Loucy (cell line): ENCODE data around the gene ZFP36.
"Not testable (repeated sequence)": the region's sequence is repeated elsewhere in the genome, so short reads cannot be mapped to it uniquely, and the experiment has no call there.

Experiments used
- H2AFZ ChIP-seq: fragments of 200-600 bp; sonication (generic); 2 replicates; pipeline ENCODE4 v1.6.0; 2016; ENCODE audit warnings: antibody characterized with exemption, mild to moderate bottlenecking, low read length, moderate library complexity
- H3F3A ChIP-seq: fragments of 200-600 bp; 2 replicates; pipeline ENCODE4 v1.6.0; 2016; ENCODE audit warnings: antibody characterized with exemption, low read depth, mild to moderate bottlenecking
- H3K27me3 ChIP-seq: fragments of 200-600 bp; sonication (generic); 2 replicates; pipeline ENCODE4 v1.6.1; 2014; ENCODE audit warnings: low read length, mild to moderate bottlenecking; ENCODE audit not compliant: insufficient read depth, poor library complexity, severe bottlenecking
- H3K36me3 ChIP-seq: fragments of 200-600 bp; sonication (generic); 2 replicates; pipeline ENCODE4 v1.6.1; 2016; ENCODE audit warnings: low read length; ENCODE audit not compliant: insufficient read depth
- H3K4me1 ChIP-seq: fragments of 200-600 bp; sonication (generic); 2 replicates; pipeline ENCODE4 v1.5.1; 2014; ENCODE audit warnings: low read length, mild to moderate bottlenecking; ENCODE audit not compliant: insufficient read depth, poor library complexity, severe bottlenecking
- H3K4me2 ChIP-seq: fragments of 200-600 bp; sonication (generic); 2 replicates; pipeline ENCODE4 v1.6.0; 2014; ENCODE audit warnings: antibody characterized with exemption, low read length, low read depth, mild to moderate bottlenecking; ENCODE audit not compliant: poor library complexity, severe bottlenecking
- H3K4me3 ChIP-seq: fragments of 200-600 bp; sonication (generic); 2 replicates; pipeline ENCODE4 v1.5.1; 2014; ENCODE audit warnings: low read length, mild to moderate bottlenecking, mixed read lengths; ENCODE audit not compliant: poor library complexity, severe bottlenecking
- H3K79me2 ChIP-seq: fragments of 200-600 bp; sonication (generic); 2 replicates; pipeline ENCODE4 v1.6.1; 2014; ENCODE audit warnings: low read length; ENCODE audit not compliant: insufficient read depth
- H3K9ac ChIP-seq: fragments of 200-600 bp; sonication (generic); 2 replicates; pipeline ENCODE4 v1.6.0; 2014; ENCODE audit warnings: mild to moderate bottlenecking, low read depth, low read length, moderate library complexity; ENCODE audit not compliant: poor library complexity, severe bottlenecking
- H3K9me2 ChIP-seq: fragments of 200-600 bp; sonication (generic); replicated peaks from 2 replicates; pipeline ENCODE4 v1.6.1; 2016; ENCODE audit warnings: low read depth, low read length, mixed read lengths
- H3K9me3 ChIP-seq: fragments of 200-600 bp; sonication (generic); 2 replicates; pipeline ENCODE4 v1.6.1; 2014; ENCODE audit warnings: mild to moderate bottlenecking, antibody characterized with exemption, low read length, low read depth; ENCODE audit not compliant: insufficient read depth
- H4K20me1 ChIP-seq: fragments of 200-600 bp; sonication (generic); 2 replicates; pipeline ENCODE4 v1.6.0; 2014; ENCODE audit warnings: antibody characterized with exemption, low read length, mild to moderate bottlenecking; ENCODE audit not compliant: insufficient read depth, poor library complexity, severe bottlenecking
- CTCF ChIP-seq: fragments of 200-600 bp; sonication (generic); conservative IDR thresholded peaks from 2 replicates; pipeline ENCODE4 v1.5.1; 2014; ENCODE audit warnings: mild to moderate bottlenecking, antibody characterized with exemption, low read length
- EZH2phosphoT487 ChIP-seq: fragments of 200-600 bp; IDR thresholded peaks from 2 replicates; pipeline ENCODE4 v1.6.1; 2018; ENCODE audit warnings: antibody characterized with exemption, mild to moderate bottlenecking, moderate library complexity, borderline replicate concordance

Gene ZFP36

GRCh38 chr19:39372941-39373340, 33.7 kb upstream of the ZFP36 start:
- Histone ChIP-seq H3K36me3 (peaks cover 89% of the 10 kb centered on the region; the same call in 1 of the 2 replicates), H3K79me2 (no peaks in the 10 kb centered on the region), H3K4me2 (no peak overlapping the region), H3K4me1 (peaks cover 3% of the 10 kb centered on the region), H3K9me2 (no peaks in the 10 kb centered on the region), H3K4me3 (no peak overlapping the region), H3K9ac (no peak overlapping the region), H3K9me3 (no peaks in the 10 kb centered on the region), H2AFZ (no peak overlapping the region), H3K27me3 (no peaks in the 10 kb centered on the region), H3F3A (no peaks in the 10 kb centered on the region), H4K20me1 (no peaks in the 10 kb centered on the region)
- TF ChIP-seq EZH2phosphoT487 (no peak), CTCF (no peak)

- Histone ChIP-seq H3K36me3 (peaks cover 89% of the 10 kb centered on the region; the same call in 1 of the 2 replicates), H2AFZ (no peak overlapping the region), H3K27me3 (no peaks in the 10 kb centered on the region), H3K4me3 (no peak overlapping the region), H3K9ac (no peak overlapping the region), H4K20me1 (no peaks in the 10 kb centered on the region), H3K4me1 (peaks cover 3% of the 10 kb centered on the region), H3K9me2 (no peaks in the 10 kb centered on the region), H3K9me3 (no peaks in the 10 kb centered on the region), H3K4me2 (no peak overlapping the region), H3F3A (no peaks in the 10 kb centered on the region), H3K79me2 (no peaks in the 10 kb centered on the region)
- TF ChIP-seq CTCF = no peak
- no peak for TF ChIP-seq EZH2phosphoT487
Observed at GRCh38 chr19:39375929-39376328, 30.7 kb upstream of the ZFP36 start.

GRCh38 chr19:39377373-39378362, 29.0 kb upstream of the ZFP36 start:
- H3K9me3 ChIP-seq = no peaks in the 10 kb centered on the region
- no peaks in the 10 kb centered on the region for H3K9me2 ChIP-seq
- H3F3A ChIP-seq = no peaks in the 10 kb centered on the region
- H3K4me3 ChIP-seq = no peak overlapping the region
- TF ChIP-seq EZH2phosphoT487 (no peak), CTCF (no peak)
- no peaks in the 10 kb centered on the region for H3K79me2 ChIP-seq
- H3K36me3 ChIP-seq = peaks cover 87% of the 10 kb centered on the region; the same call in 1 of the 2 replicates
- H2AFZ ChIP-seq = no peak overlapping the region
- H3K27me3 ChIP-seq = no peaks in the 10 kb centered on the region
- no peaks in the 10 kb centered on the region for H3K4me1 ChIP-seq
- no peak overlapping the region for H3K4me2 ChIP-seq
- H4K20me1 ChIP-seq = no peaks in the 10 kb centered on the region
- H3K9ac ChIP-seq = no peak overlapping the region

- peaks cover 83% of the 10 kb centered on the region; the same call in 1 of the 2 replicates for H3K36me3 ChIP-seq
- not testable (repeated sequence) for H4K20me1 ChIP-seq
Observed at GRCh38 chr19:39379366-39379765, 27.3 kb upstream of the ZFP36 start.

More at GRCh38 chr19:39379366-39379765, 27.3 kb upstream of the ZFP36 start:
- not testable (repeated sequence) for H3K9me2 ChIP-seq, H3F3A ChIP-seq, H3K27me3 ChIP-seq, H2AFZ ChIP-seq, H3K79me2 ChIP-seq, H3K4me1 ChIP-seq, H3K9me3 ChIP-seq, H3K4me2 ChIP-seq, H3K9ac ChIP-seq, H3K4me3 ChIP-seq
